H1 (cell line): Measurements from ENCODE around the gene COL4A2. TPM values are rescaled to one million over a fixed set of nuclear protein-coding genes. Genes with fewer than 3 reads are reported as not detected.

Experiments used
- KDM1A ChIP-seq: fragments of 200-600, 300-600 bp; sonication (generic); IDR thresholded peaks from 2 replicates; pipeline ENCODE4 v1.7.1; 2016; ENCODE audit warnings: mild to moderate bottlenecking, low read length, borderline replicate concordance
- SUZ12 ChIP-seq: fragments of 200-600 bp; sonication (generic); IDR thresholded peaks from 2 replicates; pipeline ENCODE4 v1.6.1; 2012; ENCODE audit warnings: mild to moderate bottlenecking, inconsistent platforms, low read length, moderate library complexity, mixed read lengths
- polyA plus RNA-seq, 7 experiments: library from polyadenylated mRNA; depleted of rRNA in 3 of 7; stranded (reverse) in 5 of 7; unstranded in 2 of 7; fragments of >200 nt in 5 of 7; fragments of 200-250 nt in 2 of 7; gene quantifications; 1 replicate in 5 of 7; 2 replicates in 1 of 7; 4 replicates in 1 of 7; pipeline versions ENCODE4 v1.2.1 to v1.2.3, GENCODE V29; 2011 to 2013; ENCODE audit warnings: missing spikeins in 2 of 7, mixed read lengths in 2 of 7
- total RNA-seq: library from RNA; stranded (reverse); fragmentation: NEBNext Ultra II Directional; extraction: Animal tissue kit (Norgen Biotek cat#: 25700); gene quantifications from 2 replicates; pipeline ENCODE4 v1.2.1, GENCODE V29; 2021

COL4A2 gene
- total and polyA plus RNA-seq, 2 of the 8 experiments (the other 6 are each of a cell fraction or from before 2014, with no cell fraction given), result 80.4 to 87.3 TPM

DNA sequence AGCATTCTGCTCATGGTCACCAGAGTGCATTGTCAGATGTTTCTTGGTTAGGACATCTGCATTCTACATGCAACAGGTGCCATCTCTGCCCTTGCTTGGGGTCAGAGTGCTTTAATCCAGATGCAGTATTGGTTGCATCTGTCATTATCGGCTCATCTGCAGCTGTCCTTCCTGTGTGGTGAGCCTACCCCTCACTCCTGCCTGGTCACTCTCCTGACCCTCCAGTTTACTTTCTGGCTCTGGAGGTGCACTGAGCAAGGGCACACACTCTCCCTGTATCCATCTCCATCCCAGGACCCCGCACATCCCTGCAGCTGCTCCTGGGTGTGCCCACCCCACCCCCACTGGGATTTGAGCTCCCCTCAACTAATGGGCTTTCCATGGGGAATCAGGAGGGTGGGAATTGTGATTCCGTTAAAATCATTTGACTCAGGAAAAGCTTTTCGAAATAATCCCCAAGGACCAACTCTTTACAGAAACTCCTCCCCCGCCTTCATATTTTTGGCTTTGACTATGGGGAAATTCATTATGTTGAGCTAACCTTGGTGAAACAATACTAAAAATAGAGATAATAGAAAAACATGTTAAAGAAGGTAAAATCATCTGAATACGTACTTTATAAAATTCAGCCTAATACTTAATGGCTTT, 70.2 kb downstream of the COL4A2 start (continued):
- TF ChIP-seq SUZ12 (no peak), KDM1A (no peak)
